Mucosa of descending colon (tissue), 3 donors: ENCODE measurements around the gene BARX1. TPM values are rescaled to one million over a fixed set of nuclear protein-coding genes. Genes with fewer than 3 reads are reported as not detected.
A peak's percentile ranks its signal among the peaks of the same experiment; 100 is the strongest.

Experiments used
- ATAC-seq: fragments of 200-7000 bp; cut with Tn5 transposase; one replicate; pipeline ENCODE4 v1.9.1; 2020; ENCODE audit warnings: mild to moderate bottlenecking, moderate library complexity
- DNase-seq, 3 donors: peaks; one replicate each; pipeline ENCODE4 v3.0.0-alpha.2; 2020
- H3K36me3 ChIP-seq: fragments of 200-600 bp; one replicate; pipeline ENCODE4 v1.8.0; 2021; ENCODE audit warnings: low read depth, mild to moderate bottlenecking
- H3K4me1 ChIP-seq: fragments of 200-600 bp; one replicate; pipeline ENCODE4 v1.8.0; 2021; ENCODE audit warnings: low read depth, mild to moderate bottlenecking
- H3K4me3 ChIP-seq: fragments of 200-600 bp; one replicate; pipeline ENCODE4 v1.8.0; 2021; ENCODE audit warnings: mild to moderate bottlenecking
- H3K9me3 ChIP-seq: fragments of 200-600 bp; one replicate; pipeline ENCODE4 v1.8.0; 2021; ENCODE audit warnings: mild to moderate bottlenecking
- intact Hi-C, 2 donors: fragments of 100-400 bp; cut with DNase I in 1 of 2; cut with micrococcal nuclease in 1 of 2; formaldehyde crosslinking; loops; one replicate each; pipeline versions ENCODE4 v1.11.0 to v1.11.1; 2022; cut with DNase I, micrococcal nuclease
- total RNA-seq, 3 donors: library from RNA; stranded (reverse); fragmentation: NEBNext Ultra II Directional in 2 of 3; extraction: Animal tissue kit (Norgen Biotek cat#: 25700) in 2 of 3; gene quantifications; one replicate each; pipeline versions ENCODE4 v1.2.1 to v1.2.4, GENCODE V29; 2021 to 2023
- TF ChIP-seq, protein P1 (sequence below): fragments of 200-600 bp; IDR thresholded peaks from one replicate; pipeline ENCODE4 v1.8.0; 2022; ENCODE audit warnings: antibody characterized with exemption, mild to moderate bottlenecking
- donor health status: DM: no; HTN: no; CAD: no; lungs with moderate emphysema.
- donor health status: DM: no; HTN: no; CAD: no.
- donor health status: DM: no; HTN: yes; CAD: no.

The BARX1 gene
- total RNA-seq, 3 donors from 2014 or later: 0.17 TPM; not detected in 2

DNA sequence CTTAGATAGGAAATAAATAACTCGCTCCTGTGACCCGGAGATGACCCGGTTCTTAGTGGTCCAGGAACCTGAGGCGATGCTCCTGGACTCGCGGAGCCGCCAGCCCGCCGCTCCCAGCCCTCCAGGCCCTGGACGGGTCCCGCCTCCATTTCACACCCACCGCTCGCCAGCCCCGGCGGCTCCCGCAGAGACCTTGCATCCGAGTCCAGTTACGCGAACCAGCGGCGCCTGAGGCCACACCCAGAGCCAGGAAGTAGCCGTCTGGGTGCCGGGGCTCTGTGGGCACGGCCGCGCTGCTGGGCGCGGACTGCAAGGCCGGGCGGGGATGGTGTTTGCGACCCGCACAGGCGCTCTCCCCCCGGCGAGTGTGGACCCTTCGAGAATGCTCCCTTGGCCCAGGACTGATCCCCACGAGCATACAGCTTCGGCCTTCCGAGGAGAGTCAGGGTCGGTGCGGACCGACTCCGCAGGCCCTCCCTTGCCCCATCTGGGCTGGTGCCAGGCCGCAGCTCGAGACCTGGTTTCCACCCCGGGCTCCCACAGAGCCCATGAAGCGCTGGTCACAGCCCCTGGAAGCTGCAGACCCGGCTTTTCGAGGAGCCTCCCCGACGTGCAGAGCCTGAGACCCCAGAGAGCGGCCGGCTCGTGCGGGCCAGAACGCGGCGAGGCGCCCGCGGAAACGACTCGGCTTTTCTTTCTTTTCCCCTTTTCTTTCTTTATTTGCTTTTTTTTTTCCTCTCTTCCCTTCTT, 5.2 kb upstream of the BARX1 start:
- Histone ChIP-seq H3K36me3 (no peaks in the 10 kb centered on the region), H3K9me3 (no peaks in the 10 kb centered on the region), H3K4me3 (no peak overlapping the region), H3K4me1 (peaks cover 20% of the 10 kb centered on the region)
- intact Hi-C loops: no loop called here
- ATAC-seq (peak; percentile 57), DNase-seq (peak in 2 of 3 donors; percentile 43 to 58)
- TF ChIP-seq, protein P1, sequence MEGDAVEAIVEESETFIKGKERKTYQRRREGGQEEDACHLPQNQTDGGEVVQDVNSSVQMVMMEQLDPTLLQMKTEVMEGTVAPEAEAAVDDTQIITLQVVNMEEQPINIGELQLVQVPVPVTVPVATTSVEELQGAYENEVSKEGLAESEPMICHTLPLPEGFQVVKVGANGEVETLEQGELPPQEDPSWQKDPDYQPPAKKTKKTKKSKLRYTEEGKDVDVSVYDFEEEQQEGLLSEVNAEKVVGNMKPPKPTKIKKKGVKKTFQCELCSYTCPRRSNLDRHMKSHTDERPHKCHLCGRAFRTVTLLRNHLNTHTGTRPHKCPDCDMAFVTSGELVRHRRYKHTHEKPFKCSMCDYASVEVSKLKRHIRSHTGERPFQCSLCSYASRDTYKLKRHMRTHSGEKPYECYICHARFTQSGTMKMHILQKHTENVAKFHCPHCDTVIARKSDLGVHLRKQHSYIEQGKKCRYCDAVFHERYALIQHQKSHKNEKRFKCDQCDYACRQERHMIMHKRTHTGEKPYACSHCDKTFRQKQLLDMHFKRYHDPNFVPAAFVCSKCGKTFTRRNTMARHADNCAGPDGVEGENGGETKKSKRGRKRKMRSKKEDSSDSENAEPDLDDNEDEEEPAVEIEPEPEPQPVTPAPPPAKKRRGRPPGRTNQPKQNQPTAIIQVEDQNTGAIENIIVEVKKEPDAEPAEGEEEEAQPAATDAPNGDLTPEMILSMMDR: no peak

DNA sequence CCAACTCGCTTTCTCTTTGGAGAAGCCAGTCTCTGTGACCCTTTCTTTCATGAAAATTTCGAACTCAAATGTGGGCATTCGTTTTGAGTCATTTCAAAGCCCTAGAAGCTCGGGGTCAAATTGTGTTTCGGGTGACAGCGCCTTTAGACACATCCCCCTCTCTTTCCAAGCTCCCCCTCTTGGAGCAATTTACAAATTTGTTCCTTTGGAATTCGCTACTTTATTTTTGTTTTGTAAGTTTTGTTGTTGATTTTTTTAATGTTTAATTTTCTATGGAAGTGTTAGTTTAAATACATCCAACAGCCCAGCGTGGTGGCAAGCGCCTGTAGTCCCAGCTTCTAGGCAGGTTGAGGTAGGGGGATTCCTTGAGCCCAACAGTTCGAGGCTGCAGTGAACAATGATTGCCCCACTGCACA, 4.6 kb upstream of the BARX1 start:
- Histone ChIP-seq H3K9me3 (no peaks in the 10 kb centered on the region), H3K4me1 (peaks cover 20% of the 10 kb centered on the region), H3K4me3 (no peak overlapping the region), H3K36me3 (no peaks in the 10 kb centered on the region)
- no peak for ATAC-seq
- no peak for DNase-seq
- TF ChIP-seq, protein P1: no peak
- intact Hi-C loops: no loop called here

DNA sequence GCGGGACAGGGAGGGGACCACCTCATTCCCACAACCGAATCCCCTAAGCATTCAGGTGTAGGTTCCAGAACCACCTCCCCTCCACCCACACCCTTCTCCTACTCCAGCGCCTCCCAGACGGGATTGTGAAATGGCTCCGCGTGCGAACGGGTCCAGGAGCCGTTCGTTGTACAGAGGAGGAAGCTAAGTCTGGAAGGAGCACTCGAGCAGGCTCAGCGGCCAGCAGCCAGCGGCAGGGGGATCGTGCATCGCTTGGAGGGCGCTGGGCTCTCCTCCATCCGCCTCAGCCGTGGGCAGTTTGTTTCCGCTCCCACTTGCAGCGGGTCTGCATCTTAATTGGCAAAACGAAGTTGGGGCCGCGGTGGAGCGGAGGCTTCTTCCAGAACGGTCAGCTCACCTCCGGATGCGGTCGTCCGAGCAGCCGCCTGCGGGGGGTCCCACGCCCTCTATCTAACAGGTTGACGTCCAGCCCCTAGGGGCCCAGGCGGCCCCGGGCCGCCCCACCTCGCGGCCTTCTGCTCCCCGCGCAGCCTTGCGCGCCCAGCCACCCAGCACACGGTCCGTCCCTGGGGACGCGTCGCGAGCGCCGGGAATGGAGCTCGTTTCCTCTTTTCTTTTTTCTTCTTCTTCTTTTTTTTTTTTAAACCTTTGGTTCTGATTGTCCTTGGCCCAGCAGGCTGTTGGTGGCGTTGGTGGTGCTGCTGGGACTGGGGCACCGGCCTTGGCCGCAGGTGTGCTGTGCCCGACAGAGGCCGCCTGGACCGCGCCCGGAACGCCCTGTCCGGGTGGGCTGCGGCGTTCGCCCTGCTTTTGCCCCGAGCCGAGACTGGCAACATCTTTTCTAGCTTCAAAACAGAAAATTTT, 3.9 kb upstream of the BARX1 start:
- ATAC-seq (peak; percentile 23), DNase-seq (no peak)
- intact Hi-C loops: no loop called here
- Histone ChIP-seq H3K9me3 (no peaks in the 10 kb centered on the region), H3K36me3 (no peaks in the 10 kb centered on the region), H3K4me3 (no peak overlapping the region), H3K4me1 (peaks cover 25% of the 10 kb centered on the region)
- TF ChIP-seq, protein P1: no peak

DNA sequence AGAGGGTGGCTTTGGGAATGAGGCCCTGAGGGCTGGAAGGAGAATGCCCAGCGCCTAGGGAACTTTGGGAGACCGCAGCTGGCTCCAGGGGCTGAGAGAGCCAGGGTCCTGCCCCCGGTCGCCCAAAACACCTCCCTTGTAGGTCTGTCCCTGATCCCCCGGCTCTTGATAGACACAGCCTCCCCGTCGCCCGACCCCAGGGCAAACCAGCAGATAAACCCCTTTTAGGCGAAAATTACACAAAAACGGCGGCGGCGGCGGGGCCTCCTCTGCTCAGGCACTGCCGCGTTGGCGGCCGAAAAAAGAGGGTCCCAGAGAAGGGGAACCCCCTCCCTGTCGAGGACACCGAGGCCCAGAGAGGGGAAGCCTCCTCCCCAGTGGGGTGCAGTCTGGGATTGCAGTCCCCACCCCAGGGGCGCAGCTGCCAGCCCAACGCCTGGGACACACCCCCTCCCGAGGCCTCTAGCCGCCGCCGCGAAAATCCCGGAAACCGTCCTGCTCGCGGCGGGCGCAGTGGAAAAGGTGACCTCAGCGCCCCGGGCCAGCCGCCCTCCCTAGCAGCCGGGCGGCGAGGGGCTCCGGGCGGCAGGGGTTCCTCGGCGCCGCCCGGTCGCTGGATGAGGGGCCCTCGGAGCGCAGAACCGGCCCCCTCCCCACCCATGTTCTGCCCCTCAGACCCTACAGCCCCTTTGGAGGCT, 3.1 kb upstream of the BARX1 start:
- H3K4me1 ChIP-seq: peaks cover 27% of the 10 kb centered on the region
- H3K4me3 ChIP-seq: no peak overlapping the region
- no peak for ATAC-seq
- no peaks in the 10 kb centered on the region for H3K9me3 ChIP-seq
- TF ChIP-seq, protein P1: no peak
- no peaks in the 10 kb centered on the region for H3K36me3 ChIP-seq
- intact Hi-C loops: no loop called here
- no peak for DNase-seq

DNA sequence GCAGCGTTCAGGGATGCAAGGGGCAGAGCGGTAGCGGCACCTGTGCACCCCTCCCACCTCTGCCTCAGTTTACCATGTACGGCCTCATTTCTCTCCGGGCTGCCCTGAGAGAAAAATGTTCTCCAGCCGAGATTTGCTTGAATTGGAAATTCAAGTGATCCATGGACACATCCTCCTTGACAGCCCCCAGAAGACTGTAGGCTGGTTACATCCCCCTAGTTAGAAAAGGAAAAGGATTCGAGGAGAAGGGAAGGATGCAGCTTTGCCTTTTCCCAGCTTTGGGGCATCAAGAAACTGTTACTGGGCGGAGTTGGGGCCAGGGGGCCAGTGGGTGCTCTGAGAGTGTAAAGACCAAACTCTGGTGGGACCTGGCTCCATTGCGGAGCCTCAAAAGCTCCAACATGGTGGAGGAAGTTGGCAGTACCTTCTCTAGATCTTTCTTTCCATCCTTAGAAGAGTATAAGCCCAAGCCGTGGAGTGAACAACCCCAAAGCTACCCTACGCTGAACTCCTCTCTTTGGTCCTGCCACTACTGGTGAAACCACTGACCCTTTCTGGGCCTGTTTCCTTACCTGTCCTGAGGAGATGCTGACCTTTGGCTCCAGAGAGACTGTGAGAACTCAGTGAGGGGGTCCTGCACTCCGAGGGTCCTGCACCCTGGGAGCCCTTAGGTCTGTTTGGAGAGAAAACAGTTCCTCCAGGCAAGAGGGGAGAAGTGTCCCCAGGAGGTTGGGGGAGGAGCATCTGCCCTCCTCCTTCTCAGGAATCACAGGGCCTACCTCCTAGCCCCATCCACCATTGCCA, 1.0 kb upstream of the BARX1 start:
- TF ChIP-seq, protein P1: no peak
- Histone ChIP-seq H3K9me3 (no peaks in the 10 kb centered on the region), H3K36me3 (no peaks in the 10 kb centered on the region), H3K4me1 (peaks cover 44% of the 10 kb centered on the region), H3K4me3 (no peak overlapping the region)
- DNase-seq (no peak), ATAC-seq (no peak)
- intact Hi-C loops: no loop called here
